Cardiac atrium fibroblast (primary cell): ENCODE results near the gene ING5. TPM values are rescaled to one million over a fixed set of nuclear protein-coding genes. Genes with fewer than 3 reads are reported as not detected.

Experiments
- total RNA-seq: library from RNA; depleted of rRNA; stranded (reverse); fragments of >200 nt; gene quantifications from 2 replicates; pipeline ENCODE4 v1.2.3, GENCODE V29; 2015

The ING5 gene
- 10.8 and 18.3 TPM in 2 replicates for total RNA-seq

DNA sequence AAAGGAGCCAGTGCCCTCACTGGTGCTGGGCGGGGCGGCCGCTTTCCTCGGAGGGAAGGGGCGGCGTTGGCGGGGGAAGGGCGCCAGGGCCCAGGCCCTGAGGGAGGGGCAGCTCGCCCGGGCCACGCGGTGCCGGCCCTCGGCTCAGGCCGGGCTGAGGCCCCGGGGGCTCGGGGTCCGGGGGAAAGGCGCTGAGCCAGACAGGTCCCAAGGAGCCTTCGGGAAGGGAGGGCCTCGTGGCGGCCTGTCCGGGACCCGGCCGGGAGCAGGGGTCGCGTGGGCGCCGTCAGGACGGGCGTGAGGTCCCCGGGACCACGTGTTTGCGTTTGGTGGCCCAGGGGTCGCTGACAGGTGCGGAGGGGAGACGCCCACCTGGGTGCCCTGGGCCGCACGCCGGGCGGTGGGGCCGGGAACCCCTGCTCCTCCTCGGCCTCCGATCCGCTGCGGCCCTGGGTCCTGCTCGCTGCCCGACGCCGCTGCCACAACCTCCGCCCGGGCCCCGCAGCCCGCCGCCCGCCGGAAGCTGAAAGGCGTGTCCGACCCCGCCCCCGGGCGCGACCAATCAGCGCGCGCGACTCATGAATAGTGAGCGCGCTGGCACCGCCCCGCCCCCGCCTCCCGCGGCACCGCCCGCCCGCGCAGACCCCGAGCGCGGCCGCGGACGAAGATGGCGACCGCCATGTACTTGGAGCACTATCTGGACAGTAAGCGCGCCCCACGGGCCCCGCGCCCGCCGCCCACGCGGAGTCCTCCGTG is at the start of gene ING5:
TSS of gene ING5 (plus strand) at position 641 of the 756 bp plus-strand sequence. CDS start at position 668, 27 bp downstream.

DNA sequence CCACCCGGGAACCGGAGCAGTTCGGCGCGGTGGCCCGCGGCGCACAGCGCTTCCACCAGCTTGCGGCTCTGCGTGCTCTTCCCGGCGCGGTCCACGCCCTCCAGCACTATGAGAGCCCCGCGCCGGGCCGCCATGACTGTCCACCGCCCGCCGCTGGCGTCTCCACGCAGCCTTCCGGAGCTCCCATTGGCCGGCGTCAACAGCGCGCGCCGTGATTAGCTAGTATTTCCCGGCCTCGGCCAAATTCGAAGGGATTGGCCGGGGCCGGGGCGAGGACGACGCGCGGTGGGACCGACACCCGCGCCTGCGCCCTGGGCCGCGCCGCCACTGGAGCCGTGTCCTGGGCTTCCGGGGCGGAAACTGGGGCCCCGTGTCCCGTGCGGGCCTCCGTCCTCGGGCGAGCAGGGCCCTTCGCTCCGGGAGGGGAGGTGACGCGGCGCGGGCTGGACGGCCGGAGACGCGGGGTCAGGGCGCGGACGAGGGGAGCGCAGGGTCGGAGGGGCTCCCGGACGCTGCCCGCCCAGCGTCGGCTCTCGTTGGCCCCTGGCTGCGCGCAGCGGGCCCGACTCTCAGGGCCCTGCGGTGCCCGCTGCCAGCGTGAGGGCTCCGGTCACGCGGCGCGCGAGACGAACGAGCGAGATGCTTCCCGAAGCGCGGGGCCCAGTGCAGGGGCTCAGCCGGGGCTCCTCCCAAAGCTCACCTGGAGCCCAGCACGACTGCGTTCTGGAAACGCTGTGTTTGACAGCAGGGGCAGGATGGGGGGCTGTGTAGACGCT is 15.0 kb upstream of the ING5 start, which contains the start of gene DTYMK:
TSS of gene DTYMK (minus strand) at position 166 of the 776 bp plus-strand sequence. CDS start at position 134, 32 bp downstream.

DNA sequence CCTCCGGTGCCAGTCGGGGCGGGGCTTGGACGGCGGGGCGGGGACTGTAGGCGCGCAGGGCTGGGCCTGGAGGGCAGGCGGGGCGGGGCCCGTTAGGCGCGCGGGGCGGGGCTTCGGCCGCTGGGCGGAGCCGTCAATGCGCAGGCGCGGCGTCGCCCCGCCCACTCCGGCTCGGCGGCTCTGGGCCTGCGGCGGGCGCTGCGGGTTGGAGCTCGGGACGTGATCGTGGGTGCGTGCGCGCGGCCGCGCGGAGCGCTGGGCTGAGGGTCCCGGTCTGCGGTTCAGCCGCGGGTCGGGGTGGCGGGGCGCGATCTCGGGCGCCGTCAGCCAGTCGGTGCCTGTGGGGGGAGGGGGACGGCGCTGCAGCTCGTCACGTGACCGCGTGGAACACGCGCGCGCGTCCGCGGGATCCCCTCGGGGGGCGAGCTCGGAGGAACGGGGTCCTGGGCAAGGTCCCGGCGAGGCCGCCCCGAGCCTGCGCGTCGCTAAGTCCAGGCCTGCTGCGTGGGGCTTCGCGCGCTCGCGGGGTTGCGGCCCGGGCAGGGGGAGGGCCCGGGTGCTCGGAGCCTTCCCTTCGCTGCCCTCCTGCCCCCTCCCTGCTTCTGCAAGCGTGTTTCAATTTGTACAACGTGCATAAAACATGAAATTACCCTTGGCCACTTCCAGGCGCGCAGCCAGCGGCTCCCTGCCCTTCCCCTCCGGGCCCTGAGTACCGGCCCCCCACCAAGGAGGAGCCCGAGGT is 32.8 kb downstream of the ING5 start, which contains the start of gene D2HGDH:
TSS of gene D2HGDH (plus strand) at position 164 of the 742 bp plus-strand sequence. CDS start 595 bp downstream, outside the sequence.

DNA sequence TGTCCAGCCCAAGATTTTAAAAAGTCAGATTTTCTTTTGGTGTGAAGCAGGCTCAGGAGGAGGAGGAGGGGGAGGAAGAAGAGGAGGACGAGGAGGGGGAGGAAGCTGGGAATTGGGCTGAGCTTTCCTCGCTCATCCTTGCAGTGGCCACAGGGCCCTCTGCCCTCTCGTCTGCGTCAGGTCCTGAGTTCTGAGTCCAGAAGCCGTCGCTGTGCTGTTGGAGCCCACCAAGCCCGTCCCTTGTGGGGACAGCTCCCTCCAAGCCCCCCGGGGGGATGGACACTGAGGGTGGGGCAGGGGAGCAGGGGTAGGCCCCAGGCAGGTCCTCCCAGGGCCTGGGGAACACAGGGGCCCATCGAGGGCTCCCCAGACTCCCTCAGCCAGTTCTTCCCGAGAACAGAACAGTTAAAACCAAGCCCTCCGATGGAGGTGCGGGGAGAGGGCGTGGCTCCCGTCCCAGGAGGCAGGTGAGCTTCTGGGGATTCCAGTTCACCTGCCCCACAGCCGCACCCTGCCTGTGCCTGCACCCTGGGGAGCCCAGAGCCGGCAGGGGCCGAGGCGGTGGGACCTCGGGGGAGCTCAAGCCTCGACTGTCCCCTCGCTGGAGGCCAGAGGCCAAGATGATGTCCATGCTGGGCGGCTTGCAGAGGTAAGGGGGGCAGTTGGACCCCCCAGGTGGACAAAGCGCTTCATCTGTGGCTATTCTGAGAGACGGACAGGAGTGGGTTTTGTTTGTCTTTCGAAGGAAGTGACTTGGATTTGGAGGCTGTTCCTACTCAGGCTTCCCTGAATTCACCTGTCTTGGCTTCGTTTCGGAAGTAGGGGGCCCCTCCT is 74.7 kb downstream of the ING5 start, which contains the start of gene GAL3ST2:
TSS of gene GAL3ST2 (plus strand) at position 487 of the 834 bp plus-strand sequence. CDS start at position 621, 134 bp downstream.

Other genes with a start within 250 kb of the ING5 start
- gene STK25, start 193.5 kb upstream of the ING5 start, total RNA-seq, result 198 and 268 TPM in 2 replicates
- 64.0 and 78.2 TPM in 2 replicates for gene BOK, start 143.3 kb upstream of the ING5 start, total RNA-seq
- gene THAP4, start 64.9 kb upstream of the ING5 start, total RNA-seq, result 36.3 and 46.2 TPM in 2 replicates
- 54.6 and 61.7 TPM in 2 replicates for gene ATG4B, start 64.3 kb upstream of the ING5 start, total RNA-seq
- gene DTYMK, start 15.2 kb upstream of the ING5 start, total RNA-seq, result 28.8 and 31.6 TPM in 2 replicates
- 13.0 and 14.6 TPM in 2 replicates for gene D2HGDH, start 32.6 kb downstream of the ING5 start, total RNA-seq
- gene GAL3ST2, start 74.8 kb downstream of the ING5 start, total RNA-seq, result not detected in 2 replicates
- not detected in 2 replicates for gene NEU4, start 107.2 kb downstream of the ING5 start, total RNA-seq
- not detected in 2 replicates for gene PDCD1, start 156.9 kb downstream of the ING5 start, total RNA-seq
- not detected in 2 replicates for gene RTP5, start 167.7 kb downstream of the ING5 start, total RNA-seq